ENCODE results near the gene SLC44A5.
"Not testable (repeated sequence)": the region's sequence is repeated elsewhere in the genome, so short reads cannot be mapped to it uniquely, and the experiment has no call there.

The SLC44A5 gene

GRCh38 chr1:75263616-75264015, 347.3 kb downstream of the SLC44A5 start:
- not testable (repeated sequence) for DNase-seq

GRCh38 chr1:75261946-75262345, 349.0 kb downstream of the SLC44A5 start:
- not testable (repeated sequence) for DNase-seq

- DNase-seq: no peak
Observed at GRCh38 chr1:75258351-75258750, 352.6 kb downstream of the SLC44A5 start.

- DNase-seq: no peak
Observed at GRCh38 chr1:75257424-75257823, 353.5 kb downstream of the SLC44A5 start.

- not testable (repeated sequence) for DNase-seq
Observed at GRCh38 chr1:75250114-75250513, 360.8 kb downstream of the SLC44A5 start.

GRCh38 chr1:75245239-75245638, 365.7 kb downstream of the SLC44A5 start:
- no peak for DNase-seq

GRCh38 chr1:75243124-75243523, 367.8 kb downstream of the SLC44A5 start:
- no peak for DNase-seq

- no peak for DNase-seq
Observed at GRCh38 chr1:75237316-75237715, 373.6 kb downstream of the SLC44A5 start.

- no peak for DNase-seq
Observed at GRCh38 chr1:75234562-75234961, 376.4 kb downstream of the SLC44A5 start.

- peak; percentile 50 for DNase-seq
Observed at GRCh38 chr1:75233302-75233929, 377.5 kb downstream of the SLC44A5 start.

- DNase-seq: no peak
Observed at GRCh38 chr1:75220072-75220471, 390.8 kb downstream of the SLC44A5 start.

- no peak for DNase-seq
Observed at GRCh38 chr1:75214017-75214416, 396.9 kb downstream of the SLC44A5 start.

- no peak for DNase-seq
Observed at GRCh38 chr1:75211648-75212047, 399.3 kb downstream of the SLC44A5 start.

- no peak for DNase-seq
Observed at GRCh38 chr1:75208862-75209261, 402.1 kb downstream of the SLC44A5 start.

GRCh38 chr1:75203415-75204277, 407.3 kb downstream of the SLC44A5 start:
- DNase-seq: peak; percentile 41

GRCh38 chr1:75202751-75203150, 408.2 kb downstream of the SLC44A5 start:
- no peak for DNase-seq

- no peak for DNase-seq
Observed at GRCh38 chr1:75198761-75199160, 412.2 kb downstream of the SLC44A5 start.

GRCh38 chr1:75198163-75198562, 412.8 kb downstream of the SLC44A5 start:
- no peak for DNase-seq

- DNase-seq: no peak
Observed at GRCh38 chr1:75188892-75189291, 422.0 kb downstream of the SLC44A5 start.

- not testable (repeated sequence) for DNase-seq
Observed at GRCh38 chr1:75181214-75181955, 429.5 kb downstream of the SLC44A5 start.

- DNase-seq: no peak
Observed at GRCh38 chr1:75174031-75174760, 436.7 kb downstream of the SLC44A5 start.

GRCh38 chr1:75172556-75172955, 438.4 kb downstream of the SLC44A5 start:
- DNase-seq: no peak

- no peak for DNase-seq
Observed at GRCh38 chr1:75171876-75172275, 439.0 kb downstream of the SLC44A5 start.
